K562 (cell line): ENCODE data around the gene CD109. TPM values are rescaled to one million over a fixed set of nuclear protein-coding genes. Genes with fewer than 3 reads are reported as not detected.

ENCODE experiments used
- CCNT2 ChIP-seq: IDR thresholded peaks from 2 replicates; pipeline ENCODE4 v1.6.1; 2011; ENCODE audit warnings: borderline replicate concordance, low read depth, mild to moderate bottlenecking, moderate library complexity, mixed read lengths, low read length; ENCODE audit not compliant: insufficient read length; ENCODE audit errors: extremely low read depth
- DACH1 ChIP-seq: fragments of 450-650 bp; IDR thresholded peaks from 2 replicates; pipeline ENCODE4 v1.6.1; 2018; ENCODE audit not compliant: partially characterized antibody
- GATA2 ChIP-seq: sonication (generic); formaldehyde crosslinking; IDR thresholded peaks from 2 replicates; pipeline ENCODE4 v1.4.0; 2020; ENCODE audit warnings: mild to moderate bottlenecking, missing genetic modification reagents
- MCM5 ChIP-seq: fragments of 450-650 bp; IDR thresholded peaks from 2 replicates; pipeline ENCODE4 v1.6.1; 2016; ENCODE audit warnings: low read depth
- MEIS2 ChIP-seq: fragments of 450-650 bp; IDR thresholded peaks from 2 replicates; pipeline ENCODE4 v1.6.1; 2014; ENCODE audit warnings: mild to moderate bottlenecking; ENCODE audit not compliant: partially characterized antibody
- MYC ChIP-seq, 2 experiments: fragments of 250-450 bp in 1 of 2; sonication (Bioruptor Pico) in 1 of 2; IDR thresholded peaks; 2 replicates each; pipeline versions ENCODE4 v1.5.1 to v1.6.1; 2012 to 2021; ENCODE audit warnings: low read depth in 2 of 2, borderline replicate concordance in 1 of 2, improper control_type of control experiment in 1 of 2, low read length in 1 of 2, mild to moderate bottlenecking in 1 of 2, moderate library complexity in 1 of 2
- RAD21 ChIP-seq, 2 experiments: fragments of 250-450 bp in 1 of 2; fragments of 450-650 bp in 1 of 2; sonication (Bioruptor Pico) in 1 of 2; formaldehyde crosslinking in 1 of 2; IDR thresholded peaks in 1 of 2; conservative IDR thresholded peaks in 1 of 2; 2 replicates each; pipeline versions ENCODE4 v1.4.0 to v1.8.0; 2020 to 2022; ENCODE audit warnings: mild to moderate bottlenecking in 2 of 2, moderate library complexity in 1 of 2
- RFX1 ChIP-seq: fragments of 450-650 bp; IDR thresholded peaks from 2 replicates; pipeline ENCODE4 v1.6.1; 2016; ENCODE audit warnings: mild to moderate bottlenecking, moderate library complexity
- SAFB ChIP-seq: fragments of 200-400 bp; formaldehyde crosslinking; IDR thresholded peaks from 2 replicates; pipeline ENCODE4 v1.6.1; 2017; ENCODE audit warnings: low read depth, low read length, borderline replicate concordance
- SMC3 ChIP-seq: conservative IDR thresholded peaks from 2 replicates; pipeline ENCODE4 v1.6.1; 2011; ENCODE audit warnings: low read depth, low read length, improper control_type of control experiment; ENCODE audit not compliant: insufficient read depth
- ZFP1 ChIP-seq: fragments of 450-650 bp; formaldehyde crosslinking; IDR thresholded peaks from 2 replicates; pipeline ENCODE4 v1.4.0; 2020; ENCODE audit warnings: mild to moderate bottlenecking, mixed read lengths
- ZFP30 ChIP-seq: fragments of 250-450 bp; sonication (Bioruptor Pico); IDR thresholded peaks from 2 replicates; pipeline ENCODE4 v1.8.0; 2022; ENCODE audit warnings: moderate library complexity, mild to moderate bottlenecking, inconsistent platforms, borderline replicate concordance
- ZNF398 ChIP-seq: fragments of 250-450 bp; sonication (Bioruptor Pico); IDR thresholded peaks from 2 replicates; pipeline ENCODE4 v1.8.0; 2021; ENCODE audit warnings: moderate library complexity, mild to moderate bottlenecking, inconsistent platforms
- ZNF436 ChIP-seq: fragments of 250-450, 450-650 bp; sonication (Bioruptor Pico); formaldehyde crosslinking; IDR thresholded peaks from 2 replicates; pipeline ENCODE4 v1.7.0; 2020; ENCODE audit warnings: mild to moderate bottlenecking
- ZNF609 ChIP-seq: sonication (generic); formaldehyde crosslinking; IDR thresholded peaks from 2 replicates; pipeline ENCODE4 v1.8.1; 2023; ENCODE audit warnings: missing genetic modification reagents, mild to moderate bottlenecking, borderline replicate concordance
- ZSCAN29 ChIP-seq: fragments of 450-650 bp; IDR thresholded peaks from 2 replicates; pipeline ENCODE4 v1.6.1; 2017
- polyA plus RNA-seq, 8 experiments: library from polyadenylated mRNA; depleted of rRNA in 4 of 8; stranded (reverse) in 5 of 8; unstranded in 3 of 8; fragments of >200 nt; fragmentation: Nextera tagmentation in 2 of 8; fragmentation: Illumina TruSeq in 1 of 8; extraction: Ambion mirVana in 2 of 8; extraction: Trizol in 1 of 8; gene quantifications; 2 replicates each; pipeline versions ENCODE4 v1.2.1 to v1.2.3, GENCODE V29; 2011 to 2014; ENCODE audit warnings: inconsistent platforms in 1 of 8, missing spikeins in 1 of 8
- total RNA-seq, 7 experiments: library from RNA; depleted of rRNA in 6 of 7; stranded (reverse); fragments of >200 nt in 6 of 7; fragmentation: Illumina TruSeq in 2 of 7; extraction: Trizol in 2 of 7; gene quantifications; 2 replicates each; pipeline versions ENCODE4 v1.2.1 to v1.2.3, GENCODE V29; 2011 to 2021; ENCODE audit warnings: low replicate concordance in 1 of 7
- TF ChIP-seq, protein P1 (sequence below): fragments of 450-650 bp; formaldehyde crosslinking; IDR thresholded peaks from 2 replicates; pipeline ENCODE4 v1.4.0; 2020; ENCODE audit warnings: mild to moderate bottlenecking, moderate library complexity
- TF ChIP-seq, protein P2 (sequence below): fragments of 250-450 bp; sonication (Bioruptor Pico); IDR thresholded peaks from 2 replicates; pipeline ENCODE4 v1.4.0; 2020; ENCODE audit warnings: borderline replicate concordance

Gene CD109
- total and polyA plus RNA-seq, 9 of the 15 experiments (the other 6 are each of a cell fraction or from before 2014, with no cell fraction given), result under 0.01 to 0.22 (median 0.11) TPM

GRCh38 chr6:73675466-73676098 is 20.4 kb upstream of the CD109 start (continued):
- TF ChIP-seq, protein P1, sequence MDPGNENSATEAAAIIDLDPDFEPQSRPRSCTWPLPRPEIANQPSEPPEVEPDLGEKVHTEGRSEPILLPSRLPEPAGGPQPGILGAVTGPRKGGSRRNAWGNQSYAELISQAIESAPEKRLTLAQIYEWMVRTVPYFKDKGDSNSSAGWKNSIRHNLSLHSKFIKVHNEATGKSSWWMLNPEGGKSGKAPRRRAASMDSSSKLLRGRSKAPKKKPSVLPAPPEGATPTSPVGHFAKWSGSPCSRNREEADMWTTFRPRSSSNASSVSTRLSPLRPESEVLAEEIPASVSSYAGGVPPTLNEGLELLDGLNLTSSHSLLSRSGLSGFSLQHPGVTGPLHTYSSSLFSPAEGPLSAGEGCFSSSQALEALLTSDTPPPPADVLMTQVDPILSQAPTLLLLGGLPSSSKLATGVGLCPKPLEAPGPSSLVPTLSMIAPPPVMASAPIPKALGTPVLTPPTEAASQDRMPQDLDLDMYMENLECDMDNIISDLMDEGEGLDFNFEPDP, result no peak
- no peak for TF ChIP-seq RFX1
- peak; percentile 75 to 85 for TF ChIP-seq RAD21 (CRISPR knock-in tag; conservative IDR thresholded peaks at IDR 0.05 in 1 of 2, IDR thresholded peaks at IDR 0.05 in 1 of 2)
- peak; percentile 68 for TF ChIP-seq SMC3
- TF ChIP-seq ZFP1 (CRISPR knock-in tag), result no peak
- TF ChIP-seq CCNT2, result no peak
- no peak for TF ChIP-seq MYC (IDR thresholded peaks at IDR 0.05; ENCODE audit: low read depth, low read length)
- no peak for TF ChIP-seq MYC (CRISPR knock-in tag; IDR thresholded peaks at IDR 0.05; ENCODE audit: borderline replicate concordance, low read depth)
- no peak for TF ChIP-seq GATA2
- no peak for TF ChIP-seq SAFB
- no peak for TF ChIP-seq ZSCAN29
- TF ChIP-seq, protein P2, sequence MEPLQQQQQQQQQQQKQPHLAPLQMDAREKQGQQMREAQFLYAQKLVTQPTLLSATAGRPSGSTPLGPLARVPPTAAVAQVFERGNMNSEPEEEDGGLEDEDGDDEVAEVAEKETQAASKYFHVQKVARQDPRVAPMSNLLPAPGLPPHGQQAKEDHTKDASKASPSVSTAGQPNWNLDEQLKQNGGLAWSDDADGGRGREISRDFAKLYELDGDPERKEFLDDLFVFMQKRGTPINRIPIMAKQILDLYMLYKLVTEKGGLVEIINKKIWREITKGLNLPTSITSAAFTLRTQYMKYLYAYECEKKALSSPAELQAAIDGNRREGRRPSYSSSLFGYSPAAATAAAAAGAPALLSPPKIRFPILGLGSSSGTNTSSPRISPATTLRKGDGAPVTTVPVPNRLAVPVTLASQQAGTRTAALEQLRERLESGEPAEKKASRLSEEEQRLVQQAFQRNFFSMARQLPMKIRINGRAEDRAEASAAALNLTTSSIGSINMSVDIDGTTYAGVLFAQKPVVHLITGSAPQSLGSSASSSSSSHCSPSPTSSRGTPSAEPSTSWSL, result no peak
- TF ChIP-seq ZFP30 (CRISPR knock-in tag), result no peak
- no peak for TF ChIP-seq ZNF609
- no peak for TF ChIP-seq MCM5
- TF ChIP-seq DACH1, result no peak
- TF ChIP-seq ZNF398 (CRISPR knock-in tag), result no peak
- no peak for TF ChIP-seq ZNF436
- no peak for TF ChIP-seq MEIS2
